Stimulated activated CD8-positive, alpha-beta memory T cell treated with anti-CD3 and anti-CD28 coated beads, Interleukin-7, amount 100 ng/mL, for 4 hours (primary cell): ENCODE measurements around the gene APCDD1L.
"Not testable (repeated sequence)": the region's sequence is repeated elsewhere in the genome, so short reads cannot be mapped to it uniquely, and the experiment has no call there.

Experiments
- DNase-seq, 2 donors: peaks; one replicate each; pipeline ENCODE4 v3.0.0-alpha.2; 2020; ENCODE audit warnings: low read depth in 2 of 2

The APCDD1L gene

GRCh38 chr20:58440021-58440767 lies 75.0 kb downstream of the APCDD1L start:
- no peak for DNase-seq

- DNase-seq = no peak
Observed at GRCh38 chr20:58438970-58439808, 76.0 kb downstream of the APCDD1L start.

DNA sequence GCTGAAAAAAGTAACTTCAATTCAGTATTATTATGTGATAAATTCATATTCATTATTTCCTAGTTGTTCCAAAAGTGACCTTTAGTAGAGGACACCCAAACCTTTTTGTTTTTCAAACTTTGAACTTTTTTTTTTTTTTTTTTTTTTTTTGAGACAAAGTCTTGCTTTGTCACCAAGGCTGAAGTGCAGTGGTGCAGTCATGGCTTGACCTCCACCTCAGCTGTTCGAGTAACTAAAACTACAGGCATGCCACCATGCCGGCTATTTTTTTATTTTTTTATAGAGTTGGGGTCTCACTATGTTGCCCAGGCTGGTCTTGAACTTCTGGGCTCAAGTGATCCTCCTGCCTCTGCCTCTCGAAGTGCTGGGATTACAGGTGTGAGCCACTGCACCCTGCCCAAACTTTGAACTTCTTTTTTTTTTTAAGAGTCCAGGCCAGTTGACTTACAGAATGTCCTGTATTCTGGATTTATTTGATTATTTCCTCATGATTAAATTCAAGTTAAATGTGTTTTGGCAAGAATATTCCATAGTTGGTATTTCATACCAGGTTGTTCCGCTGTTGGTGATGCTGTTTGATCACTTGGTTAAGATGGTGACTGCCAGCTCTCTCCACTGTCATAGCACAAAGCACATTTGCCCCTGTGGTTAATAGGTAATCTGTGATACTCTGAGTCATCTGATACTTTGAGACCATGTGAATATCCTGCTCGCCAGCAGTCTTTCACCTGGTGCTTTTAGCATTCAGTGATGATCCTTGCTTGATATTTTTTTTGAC lies 78.1 kb downstream of the APCDD1L start:
- no peak for DNase-seq

- no peak for DNase-seq
Observed at GRCh38 chr20:58435237-58435636, 80.0 kb downstream of the APCDD1L start.

DNA sequence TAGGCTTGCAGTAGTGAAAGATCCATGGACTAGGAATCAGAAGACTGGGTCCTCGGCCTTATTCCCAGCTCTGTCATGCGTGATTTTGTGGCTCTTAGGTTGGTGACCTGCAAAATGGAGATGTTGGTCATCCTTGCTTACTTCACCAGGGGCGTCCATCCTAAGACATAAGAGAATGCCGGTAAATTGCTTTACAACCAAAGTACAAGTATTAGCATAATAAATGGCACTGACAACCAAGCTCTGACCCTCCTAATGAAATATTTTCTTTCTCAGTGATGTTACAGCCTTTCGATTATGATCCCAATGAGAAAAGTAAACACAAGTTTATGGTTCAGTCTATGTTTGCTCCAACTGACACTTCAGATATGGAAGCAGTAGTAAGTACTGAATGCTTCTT lies 80.9 kb downstream of the APCDD1L start:
- no peak for DNase-seq

DNA sequence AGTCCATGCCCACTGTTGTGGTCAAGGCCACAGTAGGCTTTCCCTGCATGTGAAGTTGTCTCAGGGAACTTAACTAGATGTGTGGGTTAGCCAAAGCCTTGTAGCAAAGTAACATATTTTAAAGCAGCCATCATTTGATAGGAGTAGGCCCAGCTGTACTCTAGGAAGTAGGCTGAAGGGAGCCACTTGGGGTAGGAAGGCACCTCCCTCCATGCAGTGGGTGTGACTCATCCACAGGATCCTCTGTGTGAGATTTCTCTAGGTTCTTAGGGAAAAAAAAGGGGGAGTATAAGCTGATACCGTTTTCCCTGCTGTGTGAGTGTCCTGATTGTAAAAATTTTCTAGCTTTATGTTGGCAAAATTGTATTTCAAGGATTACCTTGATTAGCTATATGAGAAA lies 81.4 kb downstream of the APCDD1L start:
- no peak for DNase-seq

DNA sequence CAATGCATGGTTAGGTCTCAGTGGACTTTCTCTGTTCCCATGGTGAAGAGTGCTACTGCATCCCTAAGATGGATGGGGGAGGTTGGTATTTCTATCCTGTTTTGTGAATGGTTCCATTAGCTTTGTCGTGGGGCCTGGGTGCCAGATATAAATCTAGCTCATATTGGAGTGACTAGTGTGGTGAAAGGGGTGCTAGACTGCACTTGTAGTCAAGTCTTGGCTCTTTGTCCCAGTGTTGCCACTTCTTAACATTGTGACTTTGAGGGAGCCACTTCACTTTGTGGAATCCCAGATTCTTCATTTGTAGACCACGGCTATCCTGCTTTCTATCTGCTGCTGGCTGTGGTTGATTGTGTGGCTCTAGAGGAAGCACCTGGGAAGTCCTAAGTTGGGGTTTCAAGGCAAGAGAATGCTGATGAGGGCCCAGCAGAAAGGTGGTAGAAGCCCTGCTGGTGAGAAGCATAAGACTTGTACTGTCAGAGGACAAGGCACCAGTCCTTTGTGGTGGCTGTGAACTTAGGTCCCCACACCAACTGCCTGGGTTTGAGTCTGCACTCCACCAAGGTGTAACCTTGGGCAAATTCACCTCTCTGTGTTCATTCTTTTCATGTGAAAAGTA lies 82.1 kb downstream of the APCDD1L start:
- no peak for DNase-seq

- no peak for DNase-seq
Observed at GRCh38 chr20:58432186-58432954, 82.8 kb downstream of the APCDD1L start.

GRCh38 chr20:58431134-58431533 lies 84.1 kb downstream of the APCDD1L start:
- DNase-seq = no peak

GRCh38 chr20:58429303-58429702 lies 85.9 kb downstream of the APCDD1L start:
- no peak for DNase-seq

DNA sequence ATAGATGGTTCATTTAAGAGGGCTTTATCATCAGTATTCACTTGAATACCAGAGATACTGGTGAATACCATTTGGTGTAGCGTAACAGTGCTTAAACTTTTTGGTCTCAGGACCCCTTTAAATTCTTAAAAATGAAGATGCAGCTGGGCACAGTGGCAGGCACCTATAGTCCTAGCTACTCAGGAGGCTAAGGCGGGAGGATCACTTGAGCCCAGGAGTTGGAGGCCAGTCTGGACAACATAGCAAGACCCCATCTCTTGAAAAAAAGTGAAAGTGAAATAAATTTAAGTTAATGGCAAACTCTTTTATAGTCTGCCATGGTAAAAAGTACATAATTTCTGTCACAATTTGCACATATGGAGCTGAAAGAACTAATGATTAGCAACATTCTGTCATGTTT lies 86.8 kb downstream of the APCDD1L start:
- no peak for DNase-seq

- not testable (repeated sequence) for DNase-seq
Observed at GRCh38 chr20:58427571-58427970, 87.6 kb downstream of the APCDD1L start.

GRCh38 chr20:58424218-58424969 lies 90.8 kb downstream of the APCDD1L start:
- no peak for DNase-seq

GRCh38 chr20:58421497-58421850 lies 93.7 kb downstream of the APCDD1L start:
- DNase-seq = no peak

- DNase-seq = no peak
Observed at GRCh38 chr20:58420798-58421496, 94.3 kb downstream of the APCDD1L start.

DNA sequence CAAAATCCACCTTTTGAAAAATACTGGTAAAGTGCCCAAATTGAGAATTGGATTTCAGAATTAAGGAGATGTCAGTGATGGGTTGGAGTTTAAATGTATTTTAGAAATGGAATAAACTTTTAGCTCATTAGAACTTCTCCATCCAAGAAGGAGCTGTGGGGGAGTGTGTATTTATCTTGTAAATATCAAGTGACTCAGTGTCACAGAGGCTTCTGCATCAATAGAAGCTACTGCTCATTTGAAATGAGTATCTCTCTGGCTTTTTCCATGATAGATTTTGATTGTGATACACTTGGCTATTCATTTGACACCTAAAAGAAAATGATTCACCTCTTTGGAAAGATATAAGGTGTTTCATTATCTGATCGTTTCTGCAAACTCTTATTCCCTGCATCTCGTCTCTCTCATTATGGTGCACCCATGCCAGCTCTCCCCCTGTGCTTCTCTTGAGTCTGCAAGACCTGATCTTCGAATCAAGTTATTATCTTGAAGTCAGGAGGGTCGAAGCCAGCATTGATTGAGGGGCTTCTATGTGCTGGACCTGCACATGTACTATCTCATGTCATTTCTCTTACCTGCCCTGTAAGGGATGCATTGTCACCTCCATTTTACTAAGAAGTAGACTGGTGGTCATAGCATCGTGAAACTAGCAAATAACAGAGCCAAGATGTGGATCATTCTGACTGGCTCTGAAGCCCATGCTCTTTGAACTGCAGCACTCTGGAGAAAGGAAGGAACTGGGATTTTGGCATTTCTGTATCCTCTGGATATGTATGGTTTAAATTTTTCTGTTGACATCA lies 96.0 kb downstream of the APCDD1L start:
- DNase-seq = no peak

- DNase-seq = no peak
Observed at GRCh38 chr20:58417438-58417837, 97.8 kb downstream of the APCDD1L start.

- DNase-seq = no peak
Observed at GRCh38 chr20:58416835-58417234, 98.4 kb downstream of the APCDD1L start.

DNA sequence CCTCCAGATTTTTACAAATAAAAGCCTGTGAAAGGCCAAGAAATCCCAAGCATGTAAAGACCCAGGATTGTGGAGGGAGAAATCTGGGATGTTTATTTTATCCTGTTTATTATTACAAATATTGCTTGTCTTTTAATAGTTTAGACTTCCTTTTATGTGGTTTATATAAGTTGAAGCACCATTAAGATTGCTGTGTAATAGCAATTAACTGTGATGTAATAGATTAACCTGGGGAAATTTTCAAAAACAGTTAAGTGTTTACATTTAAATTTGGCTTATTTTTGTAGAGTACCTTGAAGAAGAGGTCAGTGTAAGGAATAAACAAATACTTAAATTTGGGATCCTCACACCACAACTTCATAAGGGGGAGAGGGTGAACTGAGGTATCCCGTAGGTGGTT lies 99.1 kb downstream of the APCDD1L start:
- DNase-seq = no peak
